HK-2 (cell line): Measurements from ENCODE around the gene COG8.
"Not testable (repeated sequence)": the region's sequence is repeated elsewhere in the genome, so short reads cannot be mapped to it uniquely, and the experiment has no call there.

ENCODE experiments used
- DNase-seq: peaks from one replicate; pipeline ENCODE4 v3.0.0-alpha.2; 2018; ENCODE audit not compliant: unreplicated experiment

COG8 gene

GRCh38 chr16:69319381-69319780 is 20.0 kb downstream of the COG8 start:
- no peak for DNase-seq

GRCh38 chr16:69318911-69319289 is 20.5 kb downstream of the COG8 start:
- no peak for DNase-seq

- no peak for DNase-seq
These were observed 21.0 kb downstream of the COG8 start for GRCh38 chr16:69318177-69318910.

- DNase-seq = no peak
These were observed 22.7 kb downstream of the COG8 start for GRCh38 chr16:69316595-69317034.

GRCh38 chr16:69315486-69316311 is 23.7 kb downstream of the COG8 start:
- DNase-seq = no peak

GRCh38 chr16:69314534-69314933 is 24.8 kb downstream of the COG8 start:
- no peak for DNase-seq

- DNase-seq = no peak
These were observed 25.9 kb downstream of the COG8 start for GRCh38 chr16:69313469-69313868.

- peak; percentile 63 for DNase-seq
These were observed 27.6 kb downstream of the COG8 start for GRCh38 chr16:69311533-69312387.

GRCh38 chr16:69310653-69311532 is 28.5 kb downstream of the COG8 start, which contains the start of gene VPS4A:
VPS4A (plus strand) TSS chr16:69311350; CDS start chr16:69311512, 162 bp downstream.
- DNase-seq = peak; percentile 99

- no peak for DNase-seq
These were observed 30.0 kb downstream of the COG8 start for GRCh38 chr16:69309316-69309715.

GRCh38 chr16:69307856-69308255 is 31.5 kb downstream of the COG8 start:
- DNase-seq = no peak

- no peak for DNase-seq
These were observed 32.3 kb downstream of the COG8 start for GRCh38 chr16:69307091-69307490.

GRCh38 chr16:69306031-69306430 is 33.3 kb downstream of the COG8 start:
- DNase-seq = no peak

GRCh38 chr16:69302301-69302700 is 37.1 kb downstream of the COG8 start:
- no peak for DNase-seq

GRCh38 chr16:69301861-69302260 is 37.5 kb downstream of the COG8 start:
- no peak for DNase-seq

- no peak for DNase-seq
These were observed 38.2 kb downstream of the COG8 start for GRCh38 chr16:69301187-69301586.

- DNase-seq = no peak
These were observed 41.1 kb downstream of the COG8 start for GRCh38 chr16:69298261-69298660.

- not testable (repeated sequence) for DNase-seq
These were observed 42.6 kb downstream of the COG8 start for GRCh38 chr16:69296771-69297170.

- DNase-seq = no peak
These were observed 45.3 kb downstream of the COG8 start for GRCh38 chr16:69294051-69294450.

- DNase-seq = no peak
These were observed 46.0 kb downstream of the COG8 start for GRCh38 chr16:69293401-69293800.

- DNase-seq = not testable (repeated sequence)
These were observed 47.7 kb downstream of the COG8 start for GRCh38 chr16:69291657-69292056.
